GM23338 (cell line): ENCODE measurements around the gene BRPF3. TPM values are rescaled to one million over a fixed set of nuclear protein-coding genes. Genes with fewer than 3 reads are reported as not detected.

Source experiments
- polyA plus RNA-seq: library from polyadenylated mRNA; unstranded; fragments of >200 nt; fragmentation: Nextera tagmentation; extraction: Ambion mirVana; gene quantifications from 2 replicates; pipeline ENCODE4 v1.2.1, GENCODE V29; 2016
- total RNA-seq: library from RNA; depleted of rRNA; stranded (reverse); fragments of >200 nt; shearing (Covaris generic); gene quantifications from 2 replicates; pipeline ENCODE4 v1.2.3, GENCODE V29; 2014; rRNA removed

The BRPF3 gene
- total and polyA plus RNA-seq, 2 experiments from 2014 or later: 11.8 to 33.2 TPM

Other genes starting within 250 kb of the BRPF3 start
- 1.9 and 2.9 TPM in 2 replicates for gene SLC26A8, start 172.1 kb upstream of the BRPF3 start, total RNA-seq
- 0.89 and 1.1 TPM in 2 replicates for gene SLC26A8, start 172.1 kb upstream of the BRPF3 start, polyA plus RNA-seq
- 33.8 and 44.5 TPM in 2 replicates for gene MAPK14, start 168.9 kb upstream of the BRPF3 start, total RNA-seq
- gene MAPK14, start 168.9 kb upstream of the BRPF3 start, polyA plus RNA-seq: 8.8 and 8.9 TPM in 2 replicates
- 7.7 and 12.3 TPM in 2 replicates for gene MAPK13, start 66.2 kb upstream of the BRPF3 start, total RNA-seq
- 6.3 TPM in 2 replicates for gene MAPK13, start 66.2 kb upstream of the BRPF3 start, polyA plus RNA-seq
- gene PNPLA1, start 73.3 kb downstream of the BRPF3 start, total RNA-seq: not detected in 2 replicates
- gene PNPLA1, start 73.3 kb downstream of the BRPF3 start, polyA plus RNA-seq: not detected in 2 replicates
- not detected in 2 replicates for gene BNIP5, start 140.1 kb downstream of the BRPF3 start, total RNA-seq
- gene BNIP5, start 140.1 kb downstream of the BRPF3 start, polyA plus RNA-seq: not detected in 2 replicates
- 0.19 and 1.2 TPM in 2 replicates for gene ETV7, start 190.9 kb downstream of the BRPF3 start, total RNA-seq
- 0.47 and 0.78 TPM in 2 replicates for gene ETV7, start 190.9 kb downstream of the BRPF3 start, polyA plus RNA-seq
- gene PXT1, start 246.1 kb downstream of the BRPF3 start, total RNA-seq: 0.14 TPM in 1 of 2 replicates, not detected in the other
- not detected in 2 replicates for gene PXT1, start 246.1 kb downstream of the BRPF3 start, polyA plus RNA-seq
- 25.0 and 35.1 TPM in 2 replicates for gene KCTD20, start 246.3 kb downstream of the BRPF3 start, total RNA-seq
- 7.1 and 7.4 TPM in 2 replicates for gene KCTD20, start 246.3 kb downstream of the BRPF3 start, polyA plus RNA-seq